K562 (cell line): ENCODE measurements around the gene R3HDM2. TPM values are rescaled to one million over a fixed set of nuclear protein-coding genes. Genes with fewer than 3 reads are reported as not detected.
A peak's percentile ranks its signal among the peaks of the same experiment; 100 is the strongest.

Source experiments
- ATAC-seq: fragments of 200-7000 bp; cut with Tn5 transposase; 3 replicates; pipeline ENCODE4 v1.9.1; 2020; ENCODE audit warnings: moderate library complexity
- BruUV-seq: library from RNA; stranded (reverse); fragments of 400-500 nt; replicated peaks from 2 replicates; lab custom pipeline; 2021; lab: Mats Ljungman, UMichigan
- CTCF ChIA-PET: fragments of 300-600 bp; formaldehyde crosslinking; extraction: SDS; loops from one replicate; lab custom pipeline; 2021; ENCODE audit warnings: low intra/inter-chr PET ratio; lab: Yijun Ruan, JAX
- POLR2A ChIA-PET: fragments of 300-600, 350-650 bp; sonication (Branson Sonifier 250); formaldehyde crosslinking; extraction: SDS; loops from one replicate; lab custom pipeline; 2021; ENCODE audit warnings: antibody characterized with exemption, inconsistent platforms; lab: Yijun Ruan, JAX
- DNase-seq, 4 experiments: peaks; one replicate each; pipeline versions ENCODE4 v3.0.0 to v3.0.0-alpha.2; 2011 to 2018; ENCODE audit warnings: low spot score in 3 of 4, mixed read lengths in 3 of 4; ENCODE audit errors: extremely low read depth in 1 of 4
- FAIRE-seq: peaks from 2 replicates; lab custom pipeline; 2011; peaks lifted over from hg19 to GRCh38; lab: Jason Lieb, UNC
- H2AFZ ChIP-seq: 2 replicates; pipeline ENCODE4 v1.6.0; 2011; ENCODE audit warnings: low read depth, low read length, control low read depth, inconsistent platforms
- H3K27ac ChIP-seq: fragments of 200-600 bp; 3 replicates; pipeline ENCODE4 v1.8.0; 2011; ENCODE audit warnings: low read depth, mild to moderate bottlenecking, control low read depth, inconsistent platforms, low read length, moderate library complexity, mixed read lengths; ENCODE audit errors: extremely low read depth
- H3K27me3 ChIP-seq, 2 experiments: fragments of 300-600 bp in 1 of 2; 2 replicates in 1 of 2; 3 replicates in 1 of 2; pipeline versions ENCODE4 v1.6.0 to v1.8.0; 2011; ENCODE audit warnings: inconsistent platforms in 2 of 2, low read length in 2 of 2, mild to moderate bottlenecking in 1 of 2, mixed read lengths in 1 of 2, moderate library complexity in 1 of 2; ENCODE audit not compliant: control insufficient read depth in 2 of 2, insufficient read depth in 2 of 2
- H3K36me3 ChIP-seq: fragments of 300-600 bp; 3 replicates; pipeline ENCODE4 v1.8.0; 2011; ENCODE audit warnings: mild to moderate bottlenecking, low read length, inconsistent platforms; ENCODE audit not compliant: control insufficient read depth, insufficient read depth
- H3K4me1 ChIP-seq, 2 experiments: fragments of 200-600 bp in 1 of 2; replicated peaks in 1 of 2; 2 replicates in 1 of 2; 3 replicates in 1 of 2; pipeline versions ENCODE4 v1.5.1 to v1.8.0; 2011; ENCODE audit warnings: inconsistent platforms in 2 of 2, low read length in 2 of 2, mild to moderate bottlenecking in 1 of 2, mixed read lengths in 1 of 2, moderate library complexity in 1 of 2; ENCODE audit not compliant: control insufficient read depth in 2 of 2, insufficient read depth in 2 of 2
- H3K4me2 ChIP-seq: 2 replicates; pipeline ENCODE4 v1.6.1; 2011; ENCODE audit warnings: low read length, control low read depth, inconsistent platforms, mixed read lengths; ENCODE audit not compliant: insufficient read depth
- H3K4me3 ChIP-seq: fragments of 200-600 bp; sonication (generic), shearing (Covaris generic); 2 replicates; pipeline ENCODE4 v1.5.1; 2016; ENCODE audit warnings: control low read depth, inconsistent platforms
- H3K79me2 ChIP-seq: fragments of 200-600 bp; 3 replicates; pipeline ENCODE4 v1.8.0; 2011; ENCODE audit warnings: low read length, inconsistent platforms; ENCODE audit not compliant: control insufficient read depth, insufficient read depth
- H3K9ac ChIP-seq, 2 experiments: 2 replicates each; pipeline versions ENCODE4 v1.6.0 to v1.6.1; 2011; ENCODE audit warnings: low read depth in 2 of 2, low read length in 2 of 2, control low read depth in 1 of 2, inconsistent platforms in 1 of 2, mild to moderate bottlenecking in 1 of 2, mixed read lengths in 1 of 2; ENCODE audit not compliant: insufficient read depth in 1 of 2
- H3K9me1 ChIP-seq: one replicate; pipeline ENCODE4 v1.6.0; 2011; ENCODE audit warnings: inconsistent platforms, mild to moderate bottlenecking, low read length, moderate library complexity; ENCODE audit not compliant: control insufficient read depth, insufficient read depth
- H3K9me3 ChIP-seq: replicated peaks from 2 replicates; pipeline ENCODE4 v1.5.1; 2011; ENCODE audit warnings: low read depth, low read length, inconsistent platforms; ENCODE audit not compliant: control insufficient read depth, insufficient read depth
- H4K20me1 ChIP-seq: replicated peaks from 2 replicates; pipeline ENCODE4 v1.6.1; 2011; ENCODE audit warnings: low read length, inconsistent platforms, mixed read lengths; ENCODE audit not compliant: control insufficient read depth, insufficient read depth
- CEBPB ChIP-seq: fragments of 450-650 bp; IDR thresholded peaks from 2 replicates; pipeline ENCODE4 v1.6.1; 2016; ENCODE audit warnings: missing genetic modification characterization, missing compliant biosample characterization
- CEBPG ChIP-seq, 3 experiments: fragments of 200-800 bp in 1 of 3; sonication (Bioruptor generic) in 1 of 3; sonication (generic) in 1 of 3; formaldehyde crosslinking in 1 of 3; IDR thresholded peaks in 2 of 3; conservative IDR thresholded peaks in 1 of 3; 2 replicates each; pipeline versions ENCODE4 v1.6.1 to v1.8.0; 2016 to 2022; ENCODE audit warnings: missing compliant biosample characterization in 2 of 3, missing genetic modification characterization in 2 of 3, mild to moderate bottlenecking in 1 of 3, missing genetic modification reagents in 1 of 3
- CREB1 ChIP-seq, 2 experiments: sonication (generic) in 1 of 2; formaldehyde crosslinking in 1 of 2; IDR thresholded peaks; 2 replicates each; pipeline versions ENCODE4 v1.6.1 to v1.8.0; 2012 to 2022; ENCODE audit warnings: inconsistent platforms in 1 of 2, mild to moderate bottlenecking in 1 of 2, missing genetic modification reagents in 1 of 2, moderate library complexity in 1 of 2
- CTCF ChIP-seq, 3 experiments: IDR thresholded peaks in 2 of 3; conservative IDR thresholded peaks in 1 of 3; 2 replicates each; pipeline ENCODE4 v1.5.1; 2011 to 2012; ENCODE audit warnings: low read length in 3 of 3, mild to moderate bottlenecking in 3 of 3, control low read depth in 2 of 3, improper control_type of control experiment in 1 of 3, inconsistent platforms in 1 of 3, low read depth in 1 of 3, mixed read lengths in 1 of 3, moderate library complexity in 1 of 3; ENCODE audit not compliant: insufficient read depth in 2 of 3
- ZBTB1 ChIP-seq: sonication (generic); formaldehyde crosslinking; IDR thresholded peaks from 2 replicates; pipeline ENCODE4 v1.8.1; 2023; ENCODE audit warnings: missing genetic modification reagents, low read depth, mild to moderate bottlenecking, borderline replicate concordance
- ZNF699 ChIP-seq: fragments of 250-450 bp; sonication (Bioruptor Pico); IDR thresholded peaks from 2 replicates; pipeline ENCODE4 v1.8.0; 2021; ENCODE audit warnings: mild to moderate bottlenecking, moderate library complexity; ENCODE audit not compliant: insufficient replicate concordance
- WGBS: fragments of 100-300 bp; shearing (Covaris generic); methylation state at CpG from one replicate; pipeline ENCODE4 v1.1.6; 2016; ENCODE audit warnings: low coverage, mixed read lengths; ENCODE audit not compliant: insufficient coverage; ENCODE audit errors: missing lambda C conversion rate; 5-methylcytosine and 5-hydroxymethylcytosine counted together
- in situ Hi-C: fragments of 300-500 bp; cut with MboI; formaldehyde crosslinking; loops from 4 replicates; pipeline ENCODE4 v1.15.0; 2018; ENCODE audit warnings: inconsistent platforms, mixed read lengths
- intact Hi-C: fragments of 100-400 bp; cut with micrococcal nuclease; formaldehyde crosslinking; loops from 2 replicates; pipeline ENCODE4 v1.14.2; 2022
- polyA plus RNA-seq, 8 experiments: library from polyadenylated mRNA; depleted of rRNA in 4 of 8; stranded (reverse) in 5 of 8; unstranded in 3 of 8; fragments of >200 nt; fragmentation: Nextera tagmentation in 2 of 8; fragmentation: Illumina TruSeq in 1 of 8; extraction: Ambion mirVana in 2 of 8; extraction: Trizol in 1 of 8; gene quantifications; 2 replicates each; pipeline versions ENCODE4 v1.2.1 to v1.2.3, GENCODE V29; 2011 to 2014; ENCODE audit warnings: inconsistent platforms in 1 of 8, missing spikeins in 1 of 8
- total RNA-seq, 7 experiments: library from RNA; depleted of rRNA in 6 of 7; stranded (reverse); fragments of >200 nt in 6 of 7; fragmentation: Illumina TruSeq in 2 of 7; extraction: Trizol in 2 of 7; gene quantifications; 2 replicates each; pipeline versions ENCODE4 v1.2.1 to v1.2.3, GENCODE V29; 2011 to 2021; ENCODE audit warnings: low replicate concordance in 1 of 7

The R3HDM2 gene
- total and polyA plus RNA-seq, 9 of the 15 experiments (the other 6 are each of a cell fraction or from before 2014, with no cell fraction given), result 3.3 to 18.8 (median 9.0) TPM

- FAIRE-seq (peak; percentile 23), ATAC-seq (peak; percentile 78), DNase-seq (peak in 1 of 4 experiments; percentile 32)
- Histone ChIP-seq H2AFZ (no peak overlapping the region), H3K9ac (peak overlapping the region in 1 of 2 experiments; percentile 79; a peak in 2 of 4 replicates), H3K36me3 (no peaks in the 10 kb centered on the region), H3K4me1 (peaks cover 10 to 18% of the 10 kb centered on the region in 2 experiments), H4K20me1 (no peaks in the 10 kb centered on the region), H3K4me2 (no peak overlapping the region), H3K4me3 (no peak overlapping the region), H3K27me3 (peaks cover 16 to 49% of the 10 kb centered on the region in 2 experiments; a peak in 4 of 5 replicates), H3K9me1 (no peaks in the 10 kb centered on the region), H3K27ac (no peak overlapping the region), H3K9me3 (no peaks in the 10 kb centered on the region), H3K79me2 (no peaks in the 10 kb centered on the region)
- in situ Hi-C loops, result no loop called here
- BruUV-seq, result no TSS peak
- intact Hi-C loops, result no loop called here
- ChIA-PET CTCF (no interaction called here), POLR2A (interaction anchor here (1.0 to 1.3 kb wide), 5 partner anchors 9 to 17 kb away, joined by 3 to 7 read pairs (median 5); partner anchors contain the start of genes ARHGAP9 and INHBE)
- TF ChIP-seq ZNF699 (no peak), CEBPG (CRISPR knock-in tag; IDR thresholded peaks at IDR 0.05) (no peak), CEBPG (tag; conservative IDR thresholded peaks at IDR 0.05 in 1 of 2, IDR thresholded peaks at IDR 0.05 in 1 of 2) (peak in 1 of 2 experiments; percentile 38; a peak in 1 of 4 replicates), ZBTB1 (CRISPR knock-in tag) (peak; percentile 94), CTCF (IDR thresholded peaks at IDR 0.05 in 2 of 3, conservative IDR thresholded peaks at IDR 0.05 in 1 of 3; ENCODE audit: insufficient read depth in 2 of 3, low read depth in 1 of 3, low read length in 3 of 3) (0 out of 6 replicates have a peak, but pooled peaks of 1 of the 3 experiments have one; percentile 16), CREB1 (IDR thresholded peaks at IDR 0.05) (no peak), CREB1 (CRISPR knock-in tag; IDR thresholded peaks at IDR 0.05) (0 out of 2 replicates have a peak, but pooled peaks have one; percentile 37), CEBPB (tag) (peak; percentile 69)
- WGBS, result 25% methylated on average over 7 of the region's 10 CpGs
These were observed 38.7 kb upstream of the R3HDM2 start for GRCh38 chr12:57469296-57470164.
